Lower leg skin (tissue), 4 donors: ENCODE data around the gene OTULIN. TPM values are rescaled to one million over a fixed set of nuclear protein-coding genes. Genes with fewer than 3 reads are reported as not detected.
A peak's percentile ranks its signal among the peaks of the same experiment; 100 is the strongest.

Experiments
- DNase-seq, 2 donors: peaks; one replicate each; pipeline ENCODE4 v3.0.0-alpha.2; 2019; ENCODE audit warnings: low spot score in 2 of 2
- H3K4me3 ChIP-seq: fragments of 200-600 bp; sonication (generic); 2 replicates; pipeline ENCODE4 v1.5.1; 2017; ENCODE audit warnings: mild to moderate bottlenecking, low read depth; ENCODE audit not compliant: poor library complexity, severe bottlenecking
- POLR2A ChIP-seq, 2 donors: fragments of 450-650 bp; IDR thresholded peaks; one replicate each; pipeline ENCODE4 v1.6.1; 2016 to 2017; ENCODE audit warnings: antibody characterized with exemption in 2 of 2, mild to moderate bottlenecking in 1 of 2, moderate library complexity in 1 of 2
- WGBS, 2 donors: methylation state at CpG; one replicate each; pipeline ENCODE4 v1.1.5; 2018; 5-methylcytosine and 5-hydroxymethylcytosine counted together
- intact Hi-C: fragments of 100-400 bp; cut with DNase I; formaldehyde crosslinking; loops from one replicate; pipeline ENCODE4 v1.15.0; 2023; ENCODE audit warnings: low total_unique reads
- total RNA-seq, 4 donors: library from RNA; depleted of rRNA; stranded (reverse); fragments of >200 nt; gene quantifications; one replicate each; pipeline ENCODE4 v1.1.0, GENCODE V29; 2016
- TF ChIP-seq, protein P1 (sequence below), 3 donors: fragments of 450-650 bp; IDR thresholded peaks; one replicate each; pipeline ENCODE4 v1.5.1; 2016; ENCODE audit warnings: antibody characterized with exemption in 3 of 3, mild to moderate bottlenecking in 3 of 3, moderate library complexity in 2 of 3

The OTULIN gene
- total RNA-seq, 4 donors from 2014 or later: 52.4 to 131 (median 82.1) TPM

DNA sequence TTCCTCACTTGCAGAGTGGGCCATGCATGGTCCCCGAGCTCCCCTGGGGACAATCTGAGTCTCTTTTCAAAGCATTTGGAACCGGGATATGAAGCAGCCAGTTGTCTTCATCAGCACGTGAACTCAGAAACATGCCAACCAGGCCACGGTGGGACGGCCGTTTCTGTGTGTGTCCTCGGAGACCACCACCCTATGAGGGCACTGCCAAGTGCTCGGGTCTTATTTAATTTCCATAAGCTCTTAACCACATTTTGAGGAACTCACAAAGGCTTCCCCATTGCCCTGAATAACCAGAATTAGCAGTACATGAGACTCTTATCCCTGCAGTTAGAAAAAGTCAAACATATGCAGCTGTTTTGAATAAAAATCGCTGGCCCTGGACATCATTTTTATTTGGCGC, 60.1 kb downstream of the OTULIN start:
- WGBS, 2 donors: 82 to 87% methylated on average over 10 of the region's 10 CpGs
- TF ChIP-seq, protein P1, sequence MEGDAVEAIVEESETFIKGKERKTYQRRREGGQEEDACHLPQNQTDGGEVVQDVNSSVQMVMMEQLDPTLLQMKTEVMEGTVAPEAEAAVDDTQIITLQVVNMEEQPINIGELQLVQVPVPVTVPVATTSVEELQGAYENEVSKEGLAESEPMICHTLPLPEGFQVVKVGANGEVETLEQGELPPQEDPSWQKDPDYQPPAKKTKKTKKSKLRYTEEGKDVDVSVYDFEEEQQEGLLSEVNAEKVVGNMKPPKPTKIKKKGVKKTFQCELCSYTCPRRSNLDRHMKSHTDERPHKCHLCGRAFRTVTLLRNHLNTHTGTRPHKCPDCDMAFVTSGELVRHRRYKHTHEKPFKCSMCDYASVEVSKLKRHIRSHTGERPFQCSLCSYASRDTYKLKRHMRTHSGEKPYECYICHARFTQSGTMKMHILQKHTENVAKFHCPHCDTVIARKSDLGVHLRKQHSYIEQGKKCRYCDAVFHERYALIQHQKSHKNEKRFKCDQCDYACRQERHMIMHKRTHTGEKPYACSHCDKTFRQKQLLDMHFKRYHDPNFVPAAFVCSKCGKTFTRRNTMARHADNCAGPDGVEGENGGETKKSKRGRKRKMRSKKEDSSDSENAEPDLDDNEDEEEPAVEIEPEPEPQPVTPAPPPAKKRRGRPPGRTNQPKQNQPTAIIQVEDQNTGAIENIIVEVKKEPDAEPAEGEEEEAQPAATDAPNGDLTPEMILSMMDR (IDR thresholded peaks at IDR 0.05): no peak
- TF ChIP-seq POLR2A (IDR thresholded peaks at IDR 0.05): no peak
- intact Hi-C loops: loop anchor here (5.0 kb wide), 1 partner anchor 288 kb away; no protein-coding TSS in a partner anchor
- no peak overlapping the region for H3K4me3 ChIP-seq
- no peak for DNase-seq

GRCh38 chr5:14726066-14726838, 61.7 kb downstream of the OTULIN start:
- intact Hi-C loops: loop anchor here (5.0 kb wide), 1 partner anchor 286 kb away; no protein-coding TSS in a partner anchor
- TF ChIP-seq POLR2A (IDR thresholded peaks at IDR 0.05): no peak
- TF ChIP-seq, protein P1 (IDR thresholded peaks at IDR 0.05): no peak
- WGBS, 2 donors: 79 to 91% methylated on average over 14 of the region's 14 CpGs
- no peak for DNase-seq
- no peak overlapping the region for H3K4me3 ChIP-seq

DNA sequence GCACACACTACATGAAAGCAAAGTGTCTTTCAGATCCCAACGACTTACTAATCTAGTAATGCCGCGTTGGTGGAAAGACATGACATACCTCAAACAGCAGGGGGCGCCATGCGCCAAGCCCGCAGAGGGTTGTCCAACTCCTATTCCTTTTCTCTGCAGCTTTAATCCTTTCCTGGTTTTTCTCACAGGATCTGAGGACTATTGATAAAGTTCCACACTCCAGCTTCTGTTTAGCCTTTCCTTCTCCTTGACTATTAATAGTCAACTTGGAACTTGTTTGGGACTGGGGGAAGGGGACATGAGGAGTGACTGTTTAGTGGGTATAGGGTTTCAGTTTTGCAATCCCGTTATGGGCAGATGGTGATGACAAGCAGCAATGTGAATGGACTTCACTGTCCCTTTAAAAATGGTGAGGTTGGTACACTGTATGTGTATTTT, 62.9 kb downstream of the OTULIN start:
- WGBS, 2 donors: 6 to 7% methylated on average over 7 of the region's 7 CpGs
- TF ChIP-seq POLR2A (IDR thresholded peaks at IDR 0.05): no peak
- TF ChIP-seq, protein P1 (IDR thresholded peaks at IDR 0.05): peak in 2 of 3 donors; percentile 27 to 55
- peak; percentile 79 to 95 for DNase-seq
- no peak overlapping the region for H3K4me3 ChIP-seq
- intact Hi-C loops: loop anchor here (5.0 kb wide), 1 partner anchor 285 kb away; no protein-coding TSS in a partner anchor

DNA sequence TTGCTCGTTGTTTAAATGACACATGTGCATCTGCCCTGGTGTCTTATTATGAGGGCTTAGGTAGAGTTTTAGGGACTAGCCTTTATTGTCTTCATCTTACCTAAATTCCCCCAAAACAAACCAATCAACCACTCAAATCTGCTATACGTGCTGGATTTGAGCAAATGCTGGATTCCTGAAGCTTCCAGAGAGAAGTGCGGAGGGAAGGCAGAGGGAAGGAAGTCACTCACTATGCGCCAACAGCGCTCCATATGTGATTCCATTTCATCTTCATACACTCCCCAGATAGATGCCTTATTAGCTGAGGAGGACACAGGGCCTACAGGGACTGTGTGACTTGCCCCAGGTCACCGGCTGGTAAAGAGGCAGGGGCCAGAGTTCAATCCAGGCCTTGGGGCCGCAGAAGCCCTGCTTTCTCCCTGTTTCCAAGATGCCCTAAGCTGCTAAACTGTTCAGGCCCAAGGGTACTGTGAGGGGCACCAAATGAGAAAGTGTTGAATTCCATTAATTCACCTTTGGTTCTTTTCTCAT, 63.5 kb downstream of the OTULIN start:
- intact Hi-C loops: loop anchor here (5.0 kb wide), 1 partner anchor 284 kb away; no protein-coding TSS in a partner anchor
- TF ChIP-seq, protein P1 (IDR thresholded peaks at IDR 0.05): no peak
- TF ChIP-seq POLR2A (IDR thresholded peaks at IDR 0.05): no peak
- no peak overlapping the region for H3K4me3 ChIP-seq
- DNase-seq: no peak
- WGBS, 2 donors: 79 to 87% methylated on average over 7 of the region's 7 CpGs

GRCh38 chr5:14728459-14728938, 64.0 kb downstream of the OTULIN start:
- DNase-seq: no peak
- WGBS, 2 donors: 89 to 90% methylated on average over 15 of the region's 15 CpGs
- intact Hi-C loops: loop anchor here (5.0 kb wide), 1 partner anchor 284 kb away; no protein-coding TSS in a partner anchor
- H3K4me3 ChIP-seq: no peak overlapping the region
- TF ChIP-seq, protein P1 (IDR thresholded peaks at IDR 0.05): peak in 1 of 3 donors; percentile 47
- TF ChIP-seq POLR2A (IDR thresholded peaks at IDR 0.05): no peak
